Neural cell (in vitro differentiated cells): ENCODE results near the gene IKZF2. TPM values are rescaled to one million over a fixed set of nuclear protein-coding genes. Genes with fewer than 3 reads are reported as not detected.

Experiments
- H2AFZ ChIP-seq: fragments of 200-600, 300-800 bp; sonication (generic), shearing (Covaris generic); 2 replicates; pipeline ENCODE4 v1.6.0; 2014; ENCODE audit warnings: low read depth, mild to moderate bottlenecking, antibody characterized with exemption, low read length, moderate library complexity
- H3F3A ChIP-seq: fragments of 200-600 bp; shearing (Covaris generic); 2 replicates; pipeline ENCODE4 v1.6.1; 2016; ENCODE audit warnings: mild to moderate bottlenecking, moderate library complexity, mixed read lengths, antibody characterized with exemption, low read length; ENCODE audit not compliant: insufficient read depth, poor library complexity, severe bottlenecking
- H3K27ac ChIP-seq: fragments of 200-600, 300-800 bp; sonication (generic), shearing (Covaris generic); 2 replicates; pipeline ENCODE4 v1.5.1; 2014; ENCODE audit warnings: mild to moderate bottlenecking, low read length, moderate library complexity
- H3K27me3 ChIP-seq: fragments of 300-800, 200-600 bp; sonication (generic), shearing (Covaris generic); 2 replicates; pipeline ENCODE4 v1.6.0; 2014; ENCODE audit warnings: mild to moderate bottlenecking, low read depth, low read length, moderate library complexity; ENCODE audit not compliant: insufficient read depth
- H3K36me3 ChIP-seq: fragments of 300-800, 200-600 bp; sonication (generic), shearing (Covaris generic); 2 replicates; pipeline ENCODE4 v1.5.1; 2014; ENCODE audit warnings: mild to moderate bottlenecking, antibody characterized with exemption, low read length, moderate library complexity; ENCODE audit not compliant: insufficient read depth
- H3K4me2 ChIP-seq: fragments of 300-800, 200-600 bp; sonication (generic), shearing (Covaris generic); 2 replicates; pipeline ENCODE4 v1.6.0; 2014; ENCODE audit warnings: mild to moderate bottlenecking, low read length
- H3K4me3 ChIP-seq: fragments of 300-800, 200-600 bp; sonication (generic), shearing (Covaris generic); 2 replicates; pipeline ENCODE4 v1.5.1; 2014; ENCODE audit warnings: mild to moderate bottlenecking, low read length, moderate library complexity
- H3K79me2 ChIP-seq: fragments of 200-600 bp; shearing (Covaris generic); replicated peaks from 2 replicates; pipeline ENCODE4 v1.6.0; 2014; ENCODE audit warnings: mild to moderate bottlenecking, low read length, moderate library complexity; ENCODE audit not compliant: insufficient read depth
- H3K9ac ChIP-seq: fragments of 300-800, 200-600 bp; sonication (generic), shearing (Covaris generic); 2 replicates; pipeline ENCODE4 v1.6.1; 2016; ENCODE audit warnings: mild to moderate bottlenecking, low read length, mixed read lengths
- H3K9me2 ChIP-seq: fragments of 200-600 bp; shearing (Covaris generic); 2 replicates; pipeline ENCODE4 v1.6.1; 2016; ENCODE audit warnings: mild to moderate bottlenecking, low read length, mixed read lengths; ENCODE audit not compliant: insufficient read depth
- H3K9me3 ChIP-seq: fragments of 200-600, 300-800 bp; sonication (generic), shearing (Covaris generic); 2 replicates; pipeline ENCODE4 v1.6.1; 2016; ENCODE audit warnings: mild to moderate bottlenecking, mixed run types, low read length, moderate library complexity, mixed read lengths
- H4K20me1 ChIP-seq: fragments of 200-600 bp; shearing (Covaris generic); 2 replicates; pipeline ENCODE4 v1.6.1; 2016; ENCODE audit warnings: mild to moderate bottlenecking, mixed run types; ENCODE audit not compliant: insufficient read depth
- EP300 ChIP-seq: fragments of 450-650 bp; conservative IDR thresholded peaks from 2 replicates; pipeline ENCODE4 v1.6.1; 2014; ENCODE audit warnings: antibody characterized with exemption, mild to moderate bottlenecking, moderate library complexity; ENCODE audit not compliant: poor library complexity, severe bottlenecking
- EZH2 ChIP-seq: fragments of 200-600, 300-800 bp; shearing (Covaris generic), sonication (generic); IDR thresholded peaks from 2 replicates; pipeline ENCODE4 v1.6.1; 2014; ENCODE audit warnings: antibody characterized with exemption, low read length, borderline replicate concordance, mild to moderate bottlenecking; ENCODE audit not compliant: insufficient read depth, poor library complexity, severe bottlenecking
- MXI1 ChIP-seq: fragments of 450-650 bp; conservative IDR thresholded peaks from 2 replicates; pipeline ENCODE4 v1.6.1; 2014; ENCODE audit warnings: antibody characterized with exemption, mild to moderate bottlenecking; ENCODE audit not compliant: poor library complexity, severe bottlenecking
- POLR2AphosphoS5 ChIP-seq: IDR thresholded peaks from 2 replicates; pipeline ENCODE4 v1.6.1; 2012
- RAD21 ChIP-seq: fragments of 450-650 bp; conservative IDR thresholded peaks from 2 replicates; pipeline ENCODE4 v1.6.1; 2014; ENCODE audit warnings: antibody characterized with exemption, mild to moderate bottlenecking, moderate library complexity
- SMC3 ChIP-seq: fragments of 450-650 bp; conservative IDR thresholded peaks from 2 replicates; pipeline ENCODE4 v1.6.1; 2014; ENCODE audit warnings: antibody characterized with exemption, mild to moderate bottlenecking, moderate library complexity; ENCODE audit not compliant: poor library complexity
- TAF1 ChIP-seq: IDR thresholded peaks from 2 replicates; pipeline ENCODE4 v1.6.1; 2012; ENCODE audit warnings: low read depth
- polyA plus RNA-seq: library from polyadenylated mRNA; depleted of rRNA; stranded (reverse); fragments of >200 nt; gene quantifications from 2 replicates; pipeline ENCODE4 v1.2.3, GENCODE V29; 2014
- TF ChIP-seq, protein P1 (sequence below): fragments of 450-650 bp; IDR thresholded peaks from 2 replicates; pipeline ENCODE4 v1.5.1; 2014; ENCODE audit warnings: antibody characterized with exemption, mild to moderate bottlenecking, moderate library complexity; ENCODE audit not compliant: poor library complexity, severe bottlenecking
- TF ChIP-seq, protein P2 (sequence below): IDR thresholded peaks from 2 replicates; pipeline ENCODE4 v1.6.1; 2012; ENCODE audit warnings: borderline replicate concordance

IKZF2 gene
- polyA plus RNA-seq, 1 donor from 2014 or later: 5.6 TPM

DNA sequence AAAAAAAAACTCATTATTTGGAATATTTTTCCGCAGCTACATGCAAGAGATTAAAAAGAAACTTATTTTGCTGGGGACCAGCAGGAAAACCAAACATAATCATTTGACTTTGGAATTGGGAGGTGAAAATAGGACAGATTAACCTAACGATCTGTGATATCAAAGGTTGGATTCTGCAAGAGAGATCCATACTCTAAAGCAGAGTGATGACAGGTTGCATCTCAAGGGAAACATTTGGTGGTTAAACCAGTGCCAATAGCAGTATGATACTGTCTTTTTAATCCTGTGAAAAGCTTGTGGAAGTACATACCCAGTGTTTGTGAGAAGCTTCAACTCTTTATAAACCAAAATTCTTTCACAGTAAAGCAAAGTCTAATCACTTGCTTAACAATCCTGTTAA, 5.3 kb upstream of the IKZF2 start:
- H3K36me3 ChIP-seq: no peaks in the 10 kb centered on the region
- H3K27me3 ChIP-seq: no peaks in the 10 kb centered on the region
- no peak overlapping the region for H3K4me3 ChIP-seq
- H3K9me3 ChIP-seq: no peaks in the 10 kb centered on the region
- no peaks in the 10 kb centered on the region for H3K79me2 ChIP-seq
- no peak overlapping the region for H3K27ac ChIP-seq
- no peaks in the 10 kb centered on the region for H3F3A ChIP-seq
- TF ChIP-seq EP300 (no peak), SMC3 (no peak), TAF1 (no peak), RAD21 (no peak), MXI1 (no peak), EZH2 (no peak), POLR2AphosphoS5 (no peak)
- TF ChIP-seq, protein P1, sequence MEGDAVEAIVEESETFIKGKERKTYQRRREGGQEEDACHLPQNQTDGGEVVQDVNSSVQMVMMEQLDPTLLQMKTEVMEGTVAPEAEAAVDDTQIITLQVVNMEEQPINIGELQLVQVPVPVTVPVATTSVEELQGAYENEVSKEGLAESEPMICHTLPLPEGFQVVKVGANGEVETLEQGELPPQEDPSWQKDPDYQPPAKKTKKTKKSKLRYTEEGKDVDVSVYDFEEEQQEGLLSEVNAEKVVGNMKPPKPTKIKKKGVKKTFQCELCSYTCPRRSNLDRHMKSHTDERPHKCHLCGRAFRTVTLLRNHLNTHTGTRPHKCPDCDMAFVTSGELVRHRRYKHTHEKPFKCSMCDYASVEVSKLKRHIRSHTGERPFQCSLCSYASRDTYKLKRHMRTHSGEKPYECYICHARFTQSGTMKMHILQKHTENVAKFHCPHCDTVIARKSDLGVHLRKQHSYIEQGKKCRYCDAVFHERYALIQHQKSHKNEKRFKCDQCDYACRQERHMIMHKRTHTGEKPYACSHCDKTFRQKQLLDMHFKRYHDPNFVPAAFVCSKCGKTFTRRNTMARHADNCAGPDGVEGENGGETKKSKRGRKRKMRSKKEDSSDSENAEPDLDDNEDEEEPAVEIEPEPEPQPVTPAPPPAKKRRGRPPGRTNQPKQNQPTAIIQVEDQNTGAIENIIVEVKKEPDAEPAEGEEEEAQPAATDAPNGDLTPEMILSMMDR: no peak
- TF ChIP-seq, protein P2, sequence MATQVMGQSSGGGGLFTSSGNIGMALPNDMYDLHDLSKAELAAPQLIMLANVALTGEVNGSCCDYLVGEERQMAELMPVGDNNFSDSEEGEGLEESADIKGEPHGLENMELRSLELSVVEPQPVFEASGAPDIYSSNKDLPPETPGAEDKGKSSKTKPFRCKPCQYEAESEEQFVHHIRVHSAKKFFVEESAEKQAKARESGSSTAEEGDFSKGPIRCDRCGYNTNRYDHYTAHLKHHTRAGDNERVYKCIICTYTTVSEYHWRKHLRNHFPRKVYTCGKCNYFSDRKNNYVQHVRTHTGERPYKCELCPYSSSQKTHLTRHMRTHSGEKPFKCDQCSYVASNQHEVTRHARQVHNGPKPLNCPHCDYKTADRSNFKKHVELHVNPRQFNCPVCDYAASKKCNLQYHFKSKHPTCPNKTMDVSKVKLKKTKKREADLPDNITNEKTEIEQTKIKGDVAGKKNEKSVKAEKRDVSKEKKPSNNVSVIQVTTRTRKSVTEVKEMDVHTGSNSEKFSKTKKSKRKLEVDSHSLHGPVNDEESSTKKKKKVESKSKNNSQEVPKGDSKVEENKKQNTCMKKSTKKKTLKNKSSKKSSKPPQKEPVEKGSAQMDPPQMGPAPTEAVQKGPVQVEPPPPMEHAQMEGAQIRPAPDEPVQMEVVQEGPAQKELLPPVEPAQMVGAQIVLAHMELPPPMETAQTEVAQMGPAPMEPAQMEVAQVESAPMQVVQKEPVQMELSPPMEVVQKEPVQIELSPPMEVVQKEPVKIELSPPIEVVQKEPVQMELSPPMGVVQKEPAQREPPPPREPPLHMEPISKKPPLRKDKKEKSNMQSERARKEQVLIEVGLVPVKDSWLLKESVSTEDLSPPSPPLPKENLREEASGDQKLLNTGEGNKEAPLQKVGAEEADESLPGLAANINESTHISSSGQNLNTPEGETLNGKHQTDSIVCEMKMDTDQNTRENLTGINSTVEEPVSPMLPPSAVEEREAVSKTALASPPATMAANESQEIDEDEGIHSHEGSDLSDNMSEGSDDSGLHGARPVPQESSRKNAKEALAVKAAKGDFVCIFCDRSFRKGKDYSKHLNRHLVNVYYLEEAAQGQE: no peak
- H3K9ac ChIP-seq: no peak overlapping the region
- H3K9me2 ChIP-seq: no peaks in the 10 kb centered on the region
- H3K4me2 ChIP-seq: no peak overlapping the region
- no peak overlapping the region for H2AFZ ChIP-seq
- no peaks in the 10 kb centered on the region for H4K20me1 ChIP-seq

DNA sequence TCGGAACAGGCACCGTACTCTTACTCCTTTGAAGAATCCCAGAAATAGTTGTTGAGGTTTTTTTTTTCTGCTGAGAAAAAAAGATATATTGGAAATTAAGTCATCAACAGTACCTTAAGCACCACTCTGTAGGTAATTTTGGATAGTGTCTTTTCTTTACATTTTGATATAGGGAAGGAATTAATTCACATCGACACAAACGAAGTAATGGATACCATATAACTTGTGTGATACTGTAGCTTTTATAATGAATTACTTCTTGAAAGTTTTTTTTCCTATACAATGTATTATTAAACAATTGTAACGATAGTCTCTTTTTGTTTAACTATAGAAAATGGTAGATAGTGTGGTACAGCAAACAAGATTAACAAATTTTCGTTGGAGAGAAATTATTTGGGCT, 1.5 kb upstream of the IKZF2 start:
- Histone ChIP-seq H3F3A (peaks cover 2% of the 10 kb centered on the region), H3K4me3 (peak overlapping the region; percentile 85), H3K9me2 (no peaks in the 10 kb centered on the region), H3K79me2 (peaks cover 3% of the 10 kb centered on the region), H2AFZ (no peak overlapping the region), H3K4me2 (no peak overlapping the region), H3K9me3 (no peaks in the 10 kb centered on the region), H3K9ac (no peak overlapping the region), H3K27ac (no peak overlapping the region), H4K20me1 (no peaks in the 10 kb centered on the region), H3K36me3 (no peaks in the 10 kb centered on the region), H3K27me3 (no peaks in the 10 kb centered on the region)
- TF ChIP-seq EP300: no peak
- TF ChIP-seq, protein P2: no peak
